Dedifferentiated amniotic fluid mesenchymal stem cell (primary cell): ENCODE measurements around the gene TUB.

ENCODE experiments used
- DNase-seq: peaks from one replicate; pipeline ENCODE4 v3.0.0-alpha.2; 2016; ENCODE audit errors: extremely low spot score

Gene TUB

GRCh38 chr11:8045839-8046238 is 35.2 kb upstream of the TUB start:
- no peak for DNase-seq

- no peak for DNase-seq
Measured at GRCh38 chr11:8047382-8047781, 33.6 kb upstream of the TUB start.

DNA sequence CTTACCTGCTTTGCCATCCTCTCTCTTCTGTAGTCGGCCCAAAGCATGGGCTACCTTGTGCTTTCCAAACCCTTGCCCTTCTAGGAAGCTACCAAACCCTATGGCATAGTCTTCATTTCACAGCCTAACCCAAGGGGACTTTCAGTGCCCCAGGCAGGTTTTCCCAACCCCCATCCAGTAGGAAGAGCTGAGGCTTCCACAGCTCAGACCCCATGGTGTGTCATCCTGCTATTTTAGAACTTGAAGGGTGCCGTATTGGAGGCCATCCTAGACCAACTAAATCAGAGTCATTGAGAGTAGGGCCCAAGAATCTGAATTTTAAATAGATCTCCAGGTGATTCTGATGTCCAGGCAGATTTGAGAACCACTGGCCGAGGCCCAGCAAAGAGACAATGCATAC is 31.9 kb upstream of the TUB start:
- no peak for DNase-seq

GRCh38 chr11:8055091-8055835 is 25.7 kb upstream of the TUB start:
- DNase-seq: no peak

DNA sequence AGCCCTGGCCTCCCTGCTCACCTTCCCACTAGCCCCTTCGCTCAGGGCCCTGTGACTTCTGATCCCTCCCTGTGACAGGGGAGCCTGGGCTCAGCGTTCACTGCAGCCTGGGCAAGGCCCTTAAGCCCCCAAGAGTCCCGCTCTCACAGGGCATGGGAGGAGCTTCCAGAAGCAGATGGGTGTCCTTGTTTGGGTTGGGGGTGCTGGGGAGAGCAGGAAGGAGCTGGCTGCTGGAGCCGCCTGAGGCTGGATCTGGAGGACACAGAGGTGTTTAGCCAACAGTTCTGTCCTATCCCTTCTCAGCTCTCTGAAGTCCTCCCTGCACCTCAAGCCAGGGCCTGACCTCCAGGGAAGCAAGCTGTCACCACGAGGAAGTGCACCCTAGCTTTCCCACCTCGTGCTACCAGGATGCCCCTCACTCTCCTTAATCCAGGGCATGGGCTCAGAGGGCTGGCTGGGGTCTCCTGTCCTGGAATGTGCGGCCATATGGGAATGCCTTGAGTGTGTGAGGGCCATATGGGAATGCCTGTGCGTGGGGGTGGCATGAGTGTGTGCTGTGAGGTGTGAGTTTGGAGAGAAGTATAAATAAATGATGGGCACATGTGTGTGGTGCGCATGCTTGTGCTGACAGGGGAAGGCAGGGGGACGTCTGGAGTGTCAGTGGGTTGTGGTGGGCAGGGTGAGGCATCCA is 25.0 kb upstream of the TUB start:
- DNase-seq: no peak

GRCh38 chr11:8056810-8057463 is 24.1 kb upstream of the TUB start:
- DNase-seq: peak; percentile 74

DNA sequence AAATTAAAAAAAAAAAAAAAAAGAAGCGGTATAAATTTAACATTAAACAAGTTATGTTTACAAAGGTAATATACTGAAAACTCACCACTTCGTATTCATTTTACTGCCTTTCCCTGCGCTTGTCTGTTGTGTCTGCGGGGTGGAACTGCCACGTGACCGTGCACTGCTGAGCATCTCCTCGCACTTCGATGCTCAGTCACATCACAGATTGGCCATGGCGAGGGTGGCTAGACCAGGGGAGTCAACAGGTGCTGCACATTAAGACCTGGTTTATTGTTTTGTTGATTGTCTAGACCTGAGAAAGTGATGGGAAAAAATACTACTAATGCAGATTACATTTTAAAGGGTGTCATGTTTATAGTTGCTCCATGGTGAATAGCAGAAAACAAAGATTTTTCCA is 22.8 kb upstream of the TUB start:
- no peak for DNase-seq

- no peak for DNase-seq
Measured at GRCh38 chr11:8059030-8059429, 22.0 kb upstream of the TUB start.

GRCh38 chr11:8059571-8060011 is 21.4 kb upstream of the TUB start:
- DNase-seq: no peak

GRCh38 chr11:8060146-8060719 is 20.8 kb upstream of the TUB start:
- DNase-seq: no peak

DNA sequence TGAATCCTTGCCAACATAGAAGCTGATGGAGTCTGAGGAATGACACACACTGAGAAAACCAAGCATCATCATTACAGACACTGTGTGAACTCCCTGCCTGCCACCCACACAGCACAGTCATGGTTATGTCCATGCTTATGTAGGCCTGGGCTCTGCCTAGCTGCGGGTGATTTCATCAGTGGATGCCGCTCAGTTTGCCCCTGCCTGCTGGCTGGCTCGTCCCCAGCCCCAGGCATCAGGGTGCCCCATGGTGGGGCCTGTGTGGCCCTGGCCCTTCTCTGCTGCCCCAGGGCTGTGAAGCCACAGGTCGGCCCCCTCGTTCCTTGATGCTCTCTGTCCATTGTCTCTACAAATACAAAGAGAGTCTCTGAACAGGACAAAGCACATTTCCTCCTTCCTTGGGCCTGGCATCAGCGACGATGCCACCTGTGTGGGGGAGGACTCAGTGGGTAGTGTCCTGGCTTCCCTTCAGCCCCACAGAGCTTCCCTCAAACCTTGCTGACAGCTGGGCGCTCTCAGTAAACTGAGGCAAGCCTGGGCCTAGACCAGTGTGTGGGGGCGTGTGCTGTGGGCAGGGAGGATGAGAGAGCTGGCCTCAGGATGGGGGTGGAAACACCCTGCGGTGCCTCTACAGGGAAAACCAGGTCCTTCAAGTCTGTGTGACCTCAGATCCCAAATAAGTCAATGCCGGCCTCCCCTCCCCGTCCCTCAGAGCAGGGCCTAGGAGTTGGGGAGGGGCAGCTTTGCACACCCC is 20.0 kb upstream of the TUB start:
- DNase-seq: peak; percentile 57

- no peak for DNase-seq
Measured at GRCh38 chr11:8061555-8062428, 19.2 kb upstream of the TUB start.

DNA sequence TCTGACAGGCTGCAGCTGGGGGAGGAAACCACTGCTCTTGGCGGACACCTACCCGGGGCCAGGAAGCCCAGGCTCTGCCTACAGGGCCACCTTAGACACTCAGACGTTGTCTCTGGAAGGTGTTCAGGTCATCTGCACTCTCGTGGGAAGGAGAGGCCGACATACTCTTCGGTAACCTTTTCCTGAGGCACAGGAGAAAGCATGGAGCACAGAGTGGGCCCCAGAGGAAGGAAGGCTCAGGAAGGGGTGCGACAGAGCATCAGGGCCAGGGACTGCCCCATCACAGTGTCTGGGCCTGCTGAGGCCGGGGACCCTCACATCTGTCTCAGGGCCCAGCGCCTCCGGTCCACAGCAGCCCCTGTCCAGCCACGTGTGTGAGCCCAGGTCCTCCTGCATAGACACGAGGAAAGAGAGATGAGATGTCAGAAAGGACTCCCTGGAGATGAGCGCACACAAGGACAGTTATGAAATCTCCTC is 18.2 kb upstream of the TUB start:
- DNase-seq: no peak

GRCh38 chr11:8063324-8063723 is 17.7 kb upstream of the TUB start:
- DNase-seq: peak; percentile 34

- DNase-seq: no peak
Measured at GRCh38 chr11:8065031-8065430, 16.0 kb upstream of the TUB start.

GRCh38 chr11:8066036-8066910 is 14.7 kb upstream of the TUB start:
- no peak for DNase-seq

- no peak for DNase-seq
Measured at GRCh38 chr11:8066911-8067455, 14.0 kb upstream of the TUB start.

GRCh38 chr11:8067567-8067928 is 13.5 kb upstream of the TUB start:
- no peak for DNase-seq

- no peak for DNase-seq
Measured at GRCh38 chr11:8067929-8068575, 13.0 kb upstream of the TUB start.
